C4-2B (cell line): ENCODE measurements around the gene ASCC2.
"Not testable (repeated sequence)": the region's sequence is repeated elsewhere in the genome, so short reads cannot be mapped to it uniquely, and the experiment has no call there.

Source experiments
- ZFX ChIP-seq: fragments of 450-650 bp; IDR thresholded peaks from 2 replicates; pipeline ENCODE4 v1.6.1; 2017
- TF ChIP-seq, protein P1 (sequence below): fragments of 450-650 bp; conservative IDR thresholded peaks from 2 replicates; pipeline ENCODE4 v1.5.1; 2017; ENCODE audit warnings: mild to moderate bottlenecking

DNA sequence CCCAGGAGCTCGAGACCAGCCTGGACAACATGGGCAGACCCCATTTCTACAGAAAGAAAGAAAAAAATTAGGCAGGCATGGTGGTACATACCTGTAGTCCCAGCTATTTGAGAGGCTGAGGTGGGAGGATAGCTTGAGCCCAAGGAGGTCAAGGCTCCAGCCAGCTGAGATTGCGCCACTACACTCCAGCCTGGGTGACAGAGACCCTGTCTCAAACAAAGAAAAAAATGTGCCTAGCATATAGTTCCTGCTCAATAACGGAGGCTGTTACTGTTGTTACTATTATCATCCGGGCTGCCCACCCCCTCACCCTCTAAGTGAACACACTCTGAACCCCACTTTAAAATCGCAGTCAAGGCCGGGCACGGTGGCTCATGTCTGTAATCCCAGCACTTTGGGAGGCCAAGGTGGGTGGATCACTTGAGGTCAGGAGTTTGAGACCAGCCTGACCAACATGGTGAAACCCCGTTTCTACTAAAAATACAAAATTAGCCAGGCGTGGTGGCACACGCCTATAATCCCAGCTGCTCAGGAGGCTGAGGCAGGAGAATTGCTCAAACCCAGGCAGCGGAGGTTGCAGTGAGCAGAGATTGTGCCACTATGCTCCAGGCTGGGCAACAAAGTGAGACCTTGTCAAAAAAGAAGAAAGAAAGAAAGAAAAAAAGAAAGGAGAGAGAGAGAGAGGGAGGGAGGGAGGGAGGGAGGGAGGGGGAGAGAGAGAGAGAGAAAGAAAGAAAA lies 83.2 kb downstream of the ASCC2 start:
- TF ChIP-seq, protein P1, sequence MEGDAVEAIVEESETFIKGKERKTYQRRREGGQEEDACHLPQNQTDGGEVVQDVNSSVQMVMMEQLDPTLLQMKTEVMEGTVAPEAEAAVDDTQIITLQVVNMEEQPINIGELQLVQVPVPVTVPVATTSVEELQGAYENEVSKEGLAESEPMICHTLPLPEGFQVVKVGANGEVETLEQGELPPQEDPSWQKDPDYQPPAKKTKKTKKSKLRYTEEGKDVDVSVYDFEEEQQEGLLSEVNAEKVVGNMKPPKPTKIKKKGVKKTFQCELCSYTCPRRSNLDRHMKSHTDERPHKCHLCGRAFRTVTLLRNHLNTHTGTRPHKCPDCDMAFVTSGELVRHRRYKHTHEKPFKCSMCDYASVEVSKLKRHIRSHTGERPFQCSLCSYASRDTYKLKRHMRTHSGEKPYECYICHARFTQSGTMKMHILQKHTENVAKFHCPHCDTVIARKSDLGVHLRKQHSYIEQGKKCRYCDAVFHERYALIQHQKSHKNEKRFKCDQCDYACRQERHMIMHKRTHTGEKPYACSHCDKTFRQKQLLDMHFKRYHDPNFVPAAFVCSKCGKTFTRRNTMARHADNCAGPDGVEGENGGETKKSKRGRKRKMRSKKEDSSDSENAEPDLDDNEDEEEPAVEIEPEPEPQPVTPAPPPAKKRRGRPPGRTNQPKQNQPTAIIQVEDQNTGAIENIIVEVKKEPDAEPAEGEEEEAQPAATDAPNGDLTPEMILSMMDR: not testable (repeated sequence)
- not testable (repeated sequence) for TF ChIP-seq ZFX
